H1 (cell line): Measurements from ENCODE around the gene CHSY1. TPM values are rescaled to one million over a fixed set of nuclear protein-coding genes. Genes with fewer than 3 reads are reported as not detected.

Source experiments
- CTCF ChIA-PET: fragments of 300-600 bp; sonication (Branson Sonifier 250); formaldehyde crosslinking; loops from one replicate; lab custom pipeline; 2021; ENCODE audit not compliant: partially characterized antibody; lab: Charles Lee
- POLR2A ChIA-PET: fragments of 300-600 bp; sonication (Branson Sonifier 250); formaldehyde crosslinking; loops from one replicate; lab custom pipeline; 2021; ENCODE audit warnings: inconsistent platforms; ENCODE audit not compliant: partially characterized antibody; lab: Charles Lee
- DNase-seq, 2 experiments: peaks; one replicate each; pipeline versions ENCODE4 v3.0.0 to v3.0.0-alpha.2; 2010 to 2022; ENCODE audit warnings: low spot score in 2 of 2, low read depth in 1 of 2, mixed read lengths in 1 of 2
- FAIRE-seq: peaks from 2 replicates; lab custom pipeline; 2011; peaks lifted over from hg19 to GRCh38; lab: Jason Lieb, UNC
- H2AFZ ChIP-seq: 2 replicates; pipeline ENCODE4 v1.8.1; 2012; ENCODE audit warnings: low read length, inconsistent platforms
- H2AK5ac ChIP-seq: 2 replicates; pipeline ENCODE4 v1.6.1; 2013; ENCODE audit warnings: low read depth, low read length
- H2BK120ac ChIP-seq: replicated peaks from 2 replicates; pipeline ENCODE3; 2013; ENCODE audit warnings: low read depth, low read length, inconsistent platforms
- H2BK12ac ChIP-seq: 2 replicates; pipeline ENCODE4 v1.6.1; 2013; ENCODE audit warnings: low read depth, low read length
- H2BK15ac ChIP-seq: 2 replicates; pipeline ENCODE4 v1.6.1; 2013; ENCODE audit warnings: low read length
- H2BK20ac ChIP-seq: 2 replicates; pipeline ENCODE4 v1.6.1; 2013; ENCODE audit warnings: low read length
- H2BK5ac ChIP-seq: 2 replicates; pipeline ENCODE4 v1.6.1; 2013; ENCODE audit warnings: low read depth, low read length
- H3K14ac ChIP-seq: 2 replicates; pipeline ENCODE4 v1.6.1; 2013; ENCODE audit warnings: inconsistent platforms; ENCODE audit not compliant: insufficient read length
- H3K18ac ChIP-seq: 2 replicates; pipeline ENCODE4 v1.6.1; 2013; ENCODE audit warnings: low read length; ENCODE audit errors: extremely low read depth
- H3K23ac ChIP-seq: 2 replicates; pipeline ENCODE4 v1.6.1; 2013; ENCODE audit warnings: inconsistent platforms; ENCODE audit not compliant: insufficient read length
- H3K23me2 ChIP-seq: 2 replicates; pipeline ENCODE4 v1.6.1; 2013; ENCODE audit warnings: low read depth, low read length
- H3K27ac ChIP-seq: 2 replicates; pipeline ENCODE4 v1.6.1; 2011; ENCODE audit warnings: low read depth, low read length, inconsistent platforms
- H3K27me3 ChIP-seq, 4 experiments: replicated peaks in 1 of 4; 1 replicate in 1 of 4; 2 replicates in 3 of 4; pipeline versions ENCODE4 v1.6.1 to v1.8.1; 2011 to 2013; ENCODE audit warnings: low read length in 3 of 4, mild to moderate bottlenecking in 3 of 4, inconsistent platforms in 2 of 4, mixed read lengths in 2 of 4, moderate library complexity in 1 of 4; ENCODE audit not compliant: control insufficient read depth in 3 of 4, insufficient read depth in 3 of 4; ENCODE audit errors: extremely low read depth in 1 of 4
- H3K36me3 ChIP-seq, 4 experiments: 2 replicates each; pipeline versions ENCODE4 v1.6.1 to v1.8.1; 2011 to 2013; ENCODE audit warnings: mild to moderate bottlenecking in 4 of 4, low read length in 3 of 4, moderate library complexity in 2 of 4, control low read depth in 1 of 4, inconsistent platforms in 1 of 4; ENCODE audit not compliant: insufficient read depth in 4 of 4, control insufficient read depth in 2 of 4
- H3K4ac ChIP-seq: replicated peaks from 2 replicates; pipeline ENCODE3; 2013; ENCODE audit warnings: low read length, low read depth, mixed read lengths, inconsistent platforms; ENCODE audit not compliant: insufficient read length
- H3K4me1 ChIP-seq, 4 experiments: replicated peaks in 1 of 4; 1 replicate in 1 of 4; 2 replicates in 3 of 4; pipeline versions ENCODE4 v1.6.1 to v1.8.1; 2011 to 2013; ENCODE audit warnings: low read length in 3 of 4, inconsistent platforms in 2 of 4, mixed read lengths in 1 of 4; ENCODE audit not compliant: insufficient read depth in 4 of 4, control insufficient read depth in 3 of 4
- H3K4me2 ChIP-seq, 2 experiments: 2 replicates each; pipeline versions ENCODE4 v1.6.1 to v1.8.1; 2011 to 2013; ENCODE audit warnings: low read depth in 2 of 2, low read length in 2 of 2, control low read depth in 1 of 2, inconsistent platforms in 1 of 2, mild to moderate bottlenecking in 1 of 2; ENCODE audit not compliant: insufficient read depth in 1 of 2
- H3K4me3 ChIP-seq, 4 experiments: fragments of 200-600, 300-600 bp in 1 of 4; sonication (generic), shearing (Covaris generic), sonication (Bioruptor Twin) in 1 of 4; 2 replicates each; pipeline versions ENCODE4 v1.5.1 to v1.8.1; 2011 to 2016; ENCODE audit warnings: low read length in 4 of 4, low read depth in 3 of 4, control low read depth in 2 of 4, inconsistent platforms in 2 of 4, mild to moderate bottlenecking in 2 of 4, mixed read lengths in 1 of 4, moderate library complexity in 1 of 4; ENCODE audit not compliant: insufficient read depth in 2 of 4; ENCODE audit errors: extremely low read depth in 1 of 4
- H3K56ac ChIP-seq: replicated peaks from 2 replicates; pipeline ENCODE3; 2013; ENCODE audit warnings: low read depth, mild to moderate bottlenecking, mixed read lengths, low read length, inconsistent platforms; ENCODE audit not compliant: insufficient read length
- H3K79me1 ChIP-seq: 2 replicates; pipeline ENCODE4 v1.6.1; 2013; ENCODE audit warnings: low read depth, low read length, control low read depth
- H3K79me2 ChIP-seq, 2 experiments: 2 replicates each; pipeline versions ENCODE4 v1.6.1 to v1.8.1; 2012 to 2013; ENCODE audit warnings: low read length in 2 of 2, mild to moderate bottlenecking in 2 of 2, inconsistent platforms in 1 of 2; ENCODE audit not compliant: insufficient read depth in 2 of 2, control insufficient read depth in 1 of 2
- H3K9ac ChIP-seq, 4 experiments: replicated peaks in 1 of 4; 1 replicate in 1 of 4; 2 replicates in 3 of 4; pipeline versions ENCODE4 v1.6.1 to v1.8.1; 2011 to 2013; ENCODE audit warnings: low read depth in 3 of 4, low read length in 3 of 4, control low read depth in 2 of 4, mild to moderate bottlenecking in 2 of 4, moderate library complexity in 2 of 4, inconsistent platforms in 1 of 4; ENCODE audit errors: extremely low read depth in 1 of 4
- H3K9me3 ChIP-seq, 2 experiments: 2 replicates each; pipeline versions ENCODE4 v1.6.1 to v1.8.1; 2012 to 2013; ENCODE audit warnings: mild to moderate bottlenecking in 2 of 2, moderate library complexity in 2 of 2, control low read depth in 1 of 2, inconsistent platforms in 1 of 2, low read depth in 1 of 2, low read length in 1 of 2, mixed read lengths in 1 of 2; ENCODE audit not compliant: insufficient read depth in 2 of 2
- H4K20me1 ChIP-seq, 2 experiments: replicated peaks in 1 of 2; 2 replicates each; pipeline versions ENCODE3 to v1.8.1; 2011 to 2013; ENCODE audit warnings: inconsistent platforms in 2 of 2, low read length in 2 of 2, mild to moderate bottlenecking in 1 of 2; ENCODE audit not compliant: insufficient read depth in 2 of 2, control insufficient read depth in 1 of 2
- H4K5ac ChIP-seq: 2 replicates; pipeline ENCODE4 v1.6.1; 2013; ENCODE audit warnings: low read length, low read depth, mixed read lengths, inconsistent platforms; ENCODE audit not compliant: insufficient read length
- H4K8ac ChIP-seq: 2 replicates; pipeline ENCODE4 v1.8.0; 2013; ENCODE audit warnings: mild to moderate bottlenecking, moderate library complexity, low read length, inconsistent platforms; ENCODE audit not compliant: insufficient read depth; ENCODE audit errors: extremely low read depth
- H4K91ac ChIP-seq: replicated peaks from 2 replicates; pipeline ENCODE3; 2013; ENCODE audit warnings: low read length, mixed read lengths, inconsistent platforms; ENCODE audit not compliant: insufficient read length
- BACH1 ChIP-seq: IDR thresholded peaks from 2 replicates; pipeline ENCODE4 v1.6.1; 2012; ENCODE audit warnings: low read length, improper control_type of control experiment
- CTBP2 ChIP-seq: IDR thresholded peaks from 2 replicates; pipeline ENCODE4 v1.7.0; 2011; ENCODE audit warnings: borderline replicate concordance, mild to moderate bottlenecking, moderate library complexity, mixed read lengths, low read length; ENCODE audit not compliant: insufficient read depth, insufficient read length
- EZH2 ChIP-seq: fragments of 200-600 bp; sonication (generic); IDR thresholded peaks from 2 replicates; pipeline ENCODE4 v1.7.1; 2012; ENCODE audit warnings: low read depth, mild to moderate bottlenecking, moderate library complexity, low read length, inconsistent platforms; ENCODE audit not compliant: severe bottlenecking
- KDM1A ChIP-seq: fragments of 200-600, 300-600 bp; sonication (generic); IDR thresholded peaks from 2 replicates; pipeline ENCODE4 v1.7.1; 2016; ENCODE audit warnings: mild to moderate bottlenecking, low read length, borderline replicate concordance
- KDM4A ChIP-seq: IDR thresholded peaks from one replicate; pipeline ENCODE4 v1.7.1; 2012; ENCODE audit warnings: low read depth, mild to moderate bottlenecking, moderate library complexity, low read length, inconsistent platforms; ENCODE audit not compliant: severe bottlenecking
- RBBP5 ChIP-seq: IDR thresholded peaks from 2 replicates; pipeline ENCODE4 v1.7.1; 2012; ENCODE audit warnings: low read depth, mild to moderate bottlenecking, inconsistent platforms, low read length, moderate library complexity, borderline replicate concordance
- RXRA ChIP-seq: IDR thresholded peaks from 2 replicates; pipeline ENCODE4 v1.6.1; 2011; ENCODE audit warnings: low read depth, mild to moderate bottlenecking, low read length, moderate library complexity; ENCODE audit not compliant: insufficient read depth
- TBP ChIP-seq: IDR thresholded peaks from 2 replicates; pipeline ENCODE4 v1.6.1; 2011; ENCODE audit warnings: low read depth, low read length, improper control_type of control experiment
- WGBS, 2 experiments: shearing (Covaris generic) in 1 of 2; methylation state at CpG; one replicate each; pipeline versions ENCODE4 v1.1.6 to v1.1.7; 2013 to 2015; ENCODE audit warnings: low lambda C conversion rate in 2 of 2, mixed read lengths in 2 of 2, inconsistent platforms in 1 of 2, low coverage in 1 of 2, missing lambda C conversion rate in 1 of 2; ENCODE audit not compliant: insufficient replicate concordance in 2 of 2, insufficient coverage in 1 of 2, insufficient read length in 1 of 2; ENCODE audit errors: extremely low coverage in 1 of 2, missing lambda C conversion rate in 1 of 2; 5-methylcytosine and 5-hydroxymethylcytosine counted together
- polyA plus RNA-seq, 7 experiments: library from polyadenylated mRNA; depleted of rRNA in 3 of 7; stranded (reverse) in 5 of 7; unstranded in 2 of 7; fragments of >200 nt in 5 of 7; fragments of 200-250 nt in 2 of 7; gene quantifications; 1 replicate in 5 of 7; 2 replicates in 1 of 7; 4 replicates in 1 of 7; pipeline versions ENCODE4 v1.2.1 to v1.2.3, GENCODE V29; 2011 to 2013; ENCODE audit warnings: missing spikeins in 2 of 7, mixed read lengths in 2 of 7
- total RNA-seq: library from RNA; stranded (reverse); fragmentation: NEBNext Ultra II Directional; extraction: Animal tissue kit (Norgen Biotek cat#: 25700); gene quantifications from 2 replicates; pipeline ENCODE4 v1.2.1, GENCODE V29; 2021

The CHSY1 gene
- total and polyA plus RNA-seq, 2 of the 8 experiments (the other 6 are each of a cell fraction or from before 2014, with no cell fraction given) = 24.9 to 60.7 TPM

DNA sequence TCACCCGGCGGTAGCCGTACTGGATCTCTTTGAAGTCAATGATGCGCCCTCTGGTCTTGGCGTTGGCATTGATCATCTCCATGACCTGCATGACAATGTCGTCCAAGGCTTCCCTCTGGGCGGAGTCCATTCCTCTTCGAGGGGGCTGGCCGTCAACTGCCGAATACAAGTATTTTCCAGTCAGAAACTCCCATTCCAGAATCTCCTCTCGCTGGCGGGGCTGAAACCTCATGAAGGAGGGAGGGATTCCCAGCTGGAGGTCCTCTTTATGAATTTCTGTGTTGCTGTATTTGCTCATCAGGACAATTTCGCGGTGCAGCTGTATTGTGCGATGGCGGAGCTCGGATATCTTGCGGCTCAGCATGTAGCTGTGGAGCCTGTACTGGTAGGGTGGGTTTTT, 73.4 kb downstream of the CHSY1 start:
- WGBS, 2 experiments = 92% methylated on average over 18 of the region's 18 CpGs; no CpG with 5 or more reads in 1 of the 2 experiments
- Histone ChIP-seq H3K4me2 (no peak overlapping the region), H4K20me1 (peaks cover 4 to 9% of the 10 kb centered on the region in 2 experiments), H3K9ac (no peak overlapping the region), H3K27me3 (no peaks in the 10 kb centered on the region), H3K56ac (no peak overlapping the region), H2BK15ac (no peak overlapping the region), H3K4ac (no peak overlapping the region), H3K79me1 (peaks cover 13% of the 10 kb centered on the region), H3K36me3 (peaks cover 0 to 15% (median 10%) of the 10 kb centered on the region in 4 experiments; a peak in 4 of 8 replicates), H3K4me3 (no peak overlapping the region), H2BK20ac (no peak overlapping the region), H3K23ac (no peak overlapping the region), H3K14ac (no peak overlapping the region), H4K8ac (no peak overlapping the region), H2BK120ac (no peak overlapping the region), H2AK5ac (no peak overlapping the region), H3K9me3 (no peaks in the 10 kb centered on the region), H2AFZ (no peak overlapping the region), H4K5ac (no peak overlapping the region), H3K18ac (no peak overlapping the region), H3K27ac (no peak overlapping the region), H2BK12ac (no peak overlapping the region), H4K91ac (no peak overlapping the region), H3K79me2 (peaks cover 0 to 56% of the 10 kb centered on the region in 2 experiments; a peak in 3 of 4 replicates), H3K4me1 (peaks cover 0 to 12% (median 7%) of the 10 kb centered on the region in 4 experiments; a peak in 5 of 7 replicates), H3K23me2 (no peaks in the 10 kb centered on the region), H2BK5ac (no peak overlapping the region)
- DNase-seq = no peak
- CTCF ChIA-PET = interaction anchor here (1.0 to 1.7 kb wide), 5 partner anchors 10 to 110 kb away, joined by 3 to 5 read pairs (median 3); no protein-coding TSS in a partner anchor
- TF ChIP-seq RBBP5 = no peak
- no peak for TF ChIP-seq CTBP2
- no peak for TF ChIP-seq EZH2
- TF ChIP-seq KDM4A = no peak
- no peak for TF ChIP-seq KDM1A
- TF ChIP-seq BACH1 = no peak
- TF ChIP-seq TBP = no peak
- no peak for TF ChIP-seq RXRA
- FAIRE-seq = no peak
- POLR2A ChIA-PET = no interaction called here
